RPMI8226 (cell line): Measurements from ENCODE around the gene SLC9A9.

ENCODE experiments used
- DNase-seq: peaks from one replicate; pipeline ENCODE4 v3.0.0-alpha.2; 2015

Gene SLC9A9

DNA sequence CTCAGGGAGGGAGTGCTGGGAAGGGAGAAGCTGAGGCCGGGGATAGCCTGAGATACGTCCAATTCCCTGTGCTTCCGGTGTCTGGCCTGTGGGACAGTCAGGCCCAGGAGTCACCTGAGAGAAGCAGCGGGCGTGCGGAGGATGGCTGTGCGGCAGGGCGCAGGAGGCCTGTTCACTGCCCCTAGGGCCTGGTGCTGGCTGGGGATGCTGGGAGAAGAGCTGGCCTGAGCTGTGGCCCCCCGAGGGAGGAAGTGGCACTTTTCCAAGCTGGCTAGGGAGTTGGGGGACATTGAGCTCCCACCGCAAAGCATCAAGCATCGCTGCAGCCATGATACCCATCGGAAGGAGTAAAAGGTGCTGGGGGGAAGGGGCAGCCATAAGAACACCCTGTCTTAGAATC, 619.9 kb downstream of the SLC9A9 start:
- no peak for DNase-seq

DNA sequence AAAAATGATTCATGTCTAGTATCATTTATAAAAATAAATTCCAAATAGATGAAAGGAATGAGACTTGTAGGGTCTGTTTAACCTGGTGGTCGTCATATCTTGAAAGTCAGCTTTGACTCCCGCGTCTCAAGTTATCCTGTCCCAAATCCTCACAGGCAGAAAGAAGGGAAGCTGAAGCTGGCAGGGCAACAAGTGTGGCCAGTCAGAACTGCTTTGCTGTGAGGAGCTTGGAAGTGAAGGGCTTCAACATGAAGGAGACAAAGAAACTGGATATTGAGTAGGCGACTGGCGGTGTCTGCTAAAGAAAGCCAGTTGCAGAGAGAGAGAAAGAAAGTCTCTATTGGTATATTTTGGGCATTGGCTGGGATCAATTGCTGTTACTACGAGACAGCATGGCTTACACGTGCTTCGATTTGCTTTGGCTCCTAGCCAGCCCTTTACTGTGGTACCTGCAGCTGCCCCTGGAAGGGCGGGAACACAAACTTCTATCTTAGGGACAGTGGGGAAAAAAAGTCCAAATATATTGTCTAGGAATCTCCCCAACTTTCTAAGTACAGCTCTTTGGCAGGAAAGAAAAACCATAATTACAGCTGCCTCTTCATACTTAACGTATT, 621.5 kb downstream of the SLC9A9 start:
- no peak for DNase-seq

DNA sequence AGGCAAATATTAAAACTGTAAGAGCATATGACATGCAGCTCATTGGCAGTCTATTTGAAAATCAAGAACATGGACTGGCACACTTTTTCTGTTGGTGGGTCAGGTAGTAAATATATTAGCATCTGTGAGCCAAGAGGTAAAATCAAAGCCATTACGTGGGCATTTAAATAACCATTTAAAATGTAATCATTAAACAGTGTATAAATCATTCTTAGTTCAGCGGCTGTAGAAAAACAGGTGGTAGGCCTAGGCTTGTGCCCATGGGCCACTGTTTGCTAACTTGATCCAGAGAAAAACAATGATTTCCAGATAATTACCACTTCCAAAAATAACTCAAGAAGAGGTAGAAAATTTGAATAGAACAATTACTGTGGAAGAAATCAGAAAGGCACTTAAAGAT, 623.6 kb downstream of the SLC9A9 start:
- DNase-seq, result no peak

DNA sequence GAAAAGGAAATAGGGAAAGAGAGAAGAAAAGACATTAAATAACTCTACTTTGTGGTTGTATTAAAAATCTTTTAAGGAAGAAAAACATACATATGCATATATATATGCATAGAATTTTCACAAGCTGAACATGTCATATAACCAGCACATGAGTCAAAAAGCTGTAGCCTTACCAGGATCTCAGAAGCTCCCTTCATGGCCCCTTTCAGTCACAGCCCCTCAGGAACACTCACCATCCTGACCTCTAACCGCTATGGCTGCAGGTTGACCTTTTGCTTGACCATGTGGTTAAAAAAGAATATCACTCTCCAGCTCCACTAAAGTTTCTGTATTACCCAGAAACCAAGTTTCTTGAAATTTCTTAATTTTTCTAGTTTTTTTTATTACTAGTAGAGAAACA, 625.3 kb downstream of the SLC9A9 start:
- no peak for DNase-seq

DNA sequence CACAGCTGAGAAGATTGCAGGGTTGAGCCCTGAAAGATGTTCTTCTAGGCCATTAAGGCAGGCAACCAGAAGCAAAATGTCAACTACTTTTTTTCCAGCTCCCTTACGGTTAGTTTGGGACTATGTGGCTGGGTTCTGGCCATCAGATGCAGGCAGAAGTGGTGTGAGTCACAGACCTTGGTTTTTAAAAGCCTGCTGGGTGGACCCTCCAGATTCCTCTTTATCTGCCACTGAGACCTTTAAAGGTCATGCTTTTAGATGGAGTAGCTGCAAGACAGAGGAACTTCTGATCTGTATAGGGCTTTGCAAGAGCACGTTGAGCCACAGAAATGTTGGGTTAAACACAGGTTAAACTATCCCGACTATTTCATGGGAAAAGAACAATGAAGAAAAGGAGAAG, 625.8 kb downstream of the SLC9A9 start:
- DNase-seq, result no peak

DNA sequence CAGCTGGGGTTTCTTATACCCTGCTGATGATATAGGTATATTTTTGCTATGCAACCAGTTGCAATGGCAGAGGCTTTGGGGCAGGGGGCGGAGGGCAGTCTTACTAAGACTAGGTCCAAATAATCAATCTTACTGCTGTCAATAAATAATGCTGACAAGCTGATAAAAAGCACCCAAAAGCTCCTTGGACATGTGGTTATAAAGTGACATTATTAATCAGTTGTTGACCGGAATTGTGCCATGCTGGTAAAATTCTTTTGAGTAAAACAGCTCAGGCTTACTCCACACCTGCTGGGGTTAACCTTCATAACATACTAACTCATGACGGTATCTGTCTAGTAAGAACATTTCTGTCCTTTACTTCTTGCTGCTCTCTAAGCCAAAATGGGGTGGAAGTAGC, 626.8 kb downstream of the SLC9A9 start:
- DNase-seq, result peak; percentile 50

DNA sequence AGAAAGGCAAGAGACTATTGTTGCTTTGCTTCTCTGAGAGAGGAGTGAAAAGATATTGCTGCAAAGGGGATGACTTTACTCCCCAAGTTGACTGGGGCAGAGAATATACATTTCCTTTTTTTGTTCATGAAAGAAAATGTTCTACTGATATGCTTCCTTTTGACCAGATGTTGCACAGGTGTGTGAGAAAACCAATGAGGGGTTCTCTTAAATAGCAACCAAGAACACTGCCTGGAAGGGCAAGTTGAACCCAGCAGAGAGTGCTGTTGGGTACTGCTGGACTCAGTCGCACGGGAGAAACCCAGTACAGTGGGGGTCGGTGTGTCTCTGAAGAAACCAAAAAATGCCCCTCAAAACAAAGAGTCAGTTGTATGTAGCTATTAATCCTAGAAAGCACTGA, 627.5 kb downstream of the SLC9A9 start:
- DNase-seq, result peak; percentile 45

DNA sequence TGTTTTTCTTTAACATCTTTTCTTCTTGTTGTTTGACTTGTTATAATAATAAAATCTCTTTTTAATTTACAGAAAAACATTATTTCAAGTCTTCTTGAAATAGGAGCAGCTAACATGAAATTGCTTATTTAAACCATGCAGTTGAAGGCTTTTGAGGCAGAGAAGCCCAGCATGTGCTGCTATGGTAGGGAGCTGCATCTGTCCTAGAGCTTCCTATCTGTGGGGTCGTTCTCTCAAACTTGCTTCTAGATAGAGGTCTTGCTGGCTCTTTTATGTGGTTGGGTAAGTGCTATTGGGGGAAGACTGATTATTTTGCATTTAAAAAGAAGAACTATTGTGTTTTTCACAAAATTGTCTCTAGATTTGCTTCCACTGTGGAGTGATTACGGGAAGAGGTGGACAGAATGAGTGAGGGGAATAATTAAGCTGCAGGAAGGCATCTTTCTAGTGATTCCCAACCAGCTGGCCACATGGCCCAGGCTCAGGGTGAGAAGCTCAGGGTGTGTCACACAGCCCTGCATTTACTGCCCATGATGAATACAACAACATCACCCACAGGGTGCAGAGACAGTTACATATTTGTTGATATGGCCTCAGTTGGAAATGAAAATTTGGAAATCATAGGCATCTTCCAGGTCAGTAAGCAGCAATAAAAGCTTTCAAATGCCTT, 630.0 kb downstream of the SLC9A9 start:
- DNase-seq, result no peak

DNA sequence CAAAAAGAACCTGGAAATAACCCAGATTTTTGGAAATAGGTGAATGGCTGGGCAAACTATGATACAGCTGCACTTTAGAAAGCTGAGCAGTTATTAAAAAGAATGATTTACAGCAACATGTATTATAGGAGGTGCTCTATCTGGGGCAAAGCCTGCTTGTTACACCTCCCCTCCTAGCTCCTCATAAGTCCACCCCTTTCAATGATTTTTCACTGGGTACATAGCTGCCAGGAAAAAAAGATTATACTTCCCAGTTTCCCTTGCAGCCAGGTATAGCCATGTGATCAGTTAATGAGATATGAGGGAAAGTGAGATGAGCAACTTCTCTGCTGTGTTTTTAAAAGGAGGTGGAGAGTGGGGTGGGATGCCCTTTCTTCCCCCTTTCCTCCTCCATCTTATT, 631.0 kb downstream of the SLC9A9 start:
- DNase-seq, result no peak

DNA sequence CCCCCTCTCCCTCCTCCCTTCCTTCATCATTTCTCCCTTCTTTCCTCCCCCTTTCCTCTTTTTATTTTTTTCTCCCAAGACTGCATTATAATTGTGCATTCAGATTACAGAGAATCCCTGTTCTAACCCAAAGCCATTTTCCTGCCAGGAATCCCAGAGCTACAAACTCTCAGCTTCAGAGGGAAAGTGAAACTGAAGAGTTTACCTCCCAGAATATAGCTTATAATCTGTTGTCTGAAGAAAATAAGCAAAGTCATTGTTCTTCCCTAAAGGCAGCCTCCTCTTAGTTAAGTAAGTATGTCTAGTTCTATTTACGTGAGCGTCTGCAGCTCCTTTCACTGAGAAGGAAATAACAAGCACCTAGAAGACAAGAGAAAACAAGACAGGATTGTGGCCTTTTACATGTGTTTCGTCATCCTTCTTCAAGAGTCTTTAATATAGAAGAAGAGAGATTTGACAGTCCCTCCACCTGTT, 631.5 kb downstream of the SLC9A9 start:
- DNase-seq, result peak; percentile 38
